SK-N-SH (cell line): ENCODE data around the gene SLC35A5.

Experiments used
- CTCF ChIP-seq: fragments of 200-600 bp; sonication (generic); IDR thresholded peaks from 2 replicates; pipeline ENCODE4 v1.6.1; 2017; ENCODE audit warnings: antibody characterized with exemption, mild to moderate bottlenecking, moderate library complexity
- MAX ChIP-seq: IDR thresholded peaks from 2 replicates; pipeline ENCODE4 v1.4.0; 2012; ENCODE audit warnings: low read depth

DNA sequence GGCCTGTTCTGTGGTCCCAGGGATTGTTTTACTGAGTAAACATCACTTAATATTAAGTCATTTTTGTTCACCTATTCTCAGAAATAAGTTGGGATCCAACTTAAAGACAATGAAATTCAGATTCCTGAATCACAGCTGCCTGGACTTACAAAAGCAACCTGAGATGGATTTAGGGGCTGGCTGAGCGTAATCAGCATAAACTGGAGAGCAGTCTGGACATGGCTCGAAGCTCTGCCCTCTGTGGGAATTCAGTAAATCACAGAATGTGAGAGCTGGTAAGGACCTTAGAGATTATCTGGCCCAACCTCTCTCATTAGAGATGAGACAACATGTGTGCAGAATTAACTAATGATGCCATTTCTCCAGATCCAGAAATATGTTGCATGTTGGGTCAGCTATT, 55.4 kb downstream of the SLC35A5 start:
- no peak for TF ChIP-seq MAX
- TF ChIP-seq CTCF, result no peak
